UCSD-AML1 (cell line): Measurements from ENCODE around the gene NDUFA12.

Experiments used
- DNase-seq: peaks from one replicate; lab custom pipeline; 2025; ENCODE audit not compliant: unreplicated experiment; lab: John Stamatoyannopoulos, UW

The NDUFA12 gene

GRCh38 chr12:94982456-94982855 lies 21.0 kb downstream of the NDUFA12 start:
- no peak for DNase-seq

GRCh38 chr12:94980577-94980976 lies 22.9 kb downstream of the NDUFA12 start:
- DNase-seq, result no peak

GRCh38 chr12:94979941-94980340 lies 23.6 kb downstream of the NDUFA12 start:
- no peak for DNase-seq

GRCh38 chr12:94977766-94978468 lies 25.6 kb downstream of the NDUFA12 start:
- DNase-seq, result no peak

- DNase-seq, result no peak
These were observed 30.3 kb downstream of the NDUFA12 start for GRCh38 chr12:94973221-94973620.

GRCh38 chr12:94972795-94973194 lies 30.7 kb downstream of the NDUFA12 start:
- DNase-seq, result no peak

- no peak for DNase-seq
These were observed 31.6 kb downstream of the NDUFA12 start for GRCh38 chr12:94971923-94972322.

GRCh38 chr12:94970560-94970959 lies 32.9 kb downstream of the NDUFA12 start:
- DNase-seq, result no peak

- no peak for DNase-seq
These were observed 34.1 kb downstream of the NDUFA12 start for GRCh38 chr12:94969424-94969823.

GRCh38 chr12:94965982-94966630 lies 37.4 kb downstream of the NDUFA12 start:
- DNase-seq, result no peak

- DNase-seq, result no peak
These were observed 39.8 kb downstream of the NDUFA12 start for GRCh38 chr12:94963649-94964048.

GRCh38 chr12:94962670-94963069 lies 40.8 kb downstream of the NDUFA12 start:
- DNase-seq, result no peak

- no peak for DNase-seq
These were observed 41.6 kb downstream of the NDUFA12 start for GRCh38 chr12:94961911-94962310.

GRCh38 chr12:94961256-94961824 lies 42.2 kb downstream of the NDUFA12 start:
- DNase-seq, result no peak

- no peak for DNase-seq
These were observed 46.5 kb downstream of the NDUFA12 start for GRCh38 chr12:94957006-94957405.

- no peak for DNase-seq
These were observed 48.4 kb downstream of the NDUFA12 start for GRCh38 chr12:94954948-94955592.

GRCh38 chr12:94954029-94954685 lies 49.3 kb downstream of the NDUFA12 start:
- DNase-seq, result no peak

GRCh38 chr12:94952325-94952724 lies 51.2 kb downstream of the NDUFA12 start:
- DNase-seq, result no peak

- DNase-seq, result no peak
These were observed 52.2 kb downstream of the NDUFA12 start for GRCh38 chr12:94951071-94951934.

GRCh38 chr12:94948232-94948810 lies 55.2 kb downstream of the NDUFA12 start:
- DNase-seq, result no peak
